Fibroblast of lung (primary cell): Measurements from ENCODE around the gene NHLH2.

Experiments used
- CTCF ChIP-seq, 2 donors: IDR thresholded peaks in 1 of 2; conservative IDR thresholded peaks in 1 of 2; 1 replicate in 1 of 2; 2 replicates in 1 of 2; pipeline ENCODE4 v1.5.1; 2011 to 2012; ENCODE audit warnings: low read length in 2 of 2, control low read depth in 1 of 2, inconsistent platforms in 1 of 2, low read depth in 1 of 2, mild to moderate bottlenecking in 1 of 2
- EZH2 ChIP-seq: IDR thresholded peaks from 2 replicates; pipeline ENCODE4 v1.5.1; 2012; ENCODE audit warnings: low read length, control low read depth, mild to moderate bottlenecking; ENCODE audit errors: missing control alignments

DNA sequence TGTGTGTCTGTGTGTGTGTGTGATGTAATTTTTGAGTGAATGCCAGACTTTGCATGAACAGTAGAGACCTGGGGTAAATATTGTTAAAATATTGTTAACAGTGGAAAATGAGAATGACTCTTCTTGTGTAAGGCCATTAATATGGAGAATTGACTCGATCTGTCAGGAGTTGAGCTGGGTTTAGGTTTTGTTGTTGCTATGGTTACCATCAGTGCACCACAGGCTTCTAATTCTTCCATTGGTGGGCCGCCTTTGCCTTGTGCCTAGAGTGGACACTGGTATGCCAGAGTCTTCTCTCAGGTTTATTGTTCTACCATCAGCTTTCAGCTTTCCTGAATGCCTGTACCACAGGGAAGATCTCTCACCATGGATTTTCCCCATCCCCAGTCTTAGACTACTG, 10.0 kb upstream of the NHLH2 start:
- TF ChIP-seq CTCF (conservative IDR thresholded peaks at IDR 0.05 in 1 of 2, IDR thresholded peaks at IDR 0.05 in 1 of 2; ENCODE audit: low read depth in 1 of 2, low read length in 2 of 2) (no peak), EZH2 (no peak)
